Measurements from ENCODE around the gene RAB41. TPM values are rescaled to one million over a fixed set of nuclear protein-coding genes. Genes with fewer than 3 reads are reported as not detected.

Gene RAB41
- total and polyA plus RNA-seq, 3 donors from 2014 or later: 3.7 to 5.1 (median 4.3) TPM

GRCh38 chrX:70254909-70255308 lies 27.1 kb upstream of the RAB41 start:
- no peaks in the 10 kb centered on the region for H3K9me3 ChIP-seq
- H3K27me3 ChIP-seq: no peaks in the 10 kb centered on the region
- DNase-seq: no peak
- 97 to 100% methylated on average over 1 to 3 of the region's 3 CpGs for WGBS, 2 donors
- no peak overlapping the region for H3K4me3 ChIP-seq
- intact Hi-C loops (cut with DNase I; ENCODE audit: low total_unique reads): no loop called here
- H3K27ac ChIP-seq: no peak overlapping the region
- no peaks in the 10 kb centered on the region for H3K4me1 ChIP-seq
- no peaks in the 10 kb centered on the region for H3K36me3 ChIP-seq (ENCODE audit: low read depth, missing control alignments)
- TF ChIP-seq POLR2A (IDR thresholded peaks at IDR 0.05) (no peak), CTCF (IDR thresholded peaks at IDR 0.05) (no peak)

GRCh38 chrX:70255452-70255851 lies 26.5 kb upstream of the RAB41 start:
- intact Hi-C loops (cut with DNase I; ENCODE audit: low total_unique reads): no loop called here
- Histone ChIP-seq H3K9me3 (no peaks in the 10 kb centered on the region), H3K36me3 (ENCODE audit: low read depth, missing control alignments) (no peaks in the 10 kb centered on the region), H3K27me3 (no peaks in the 10 kb centered on the region), H3K4me3 (no peak overlapping the region), H3K4me1 (no peaks in the 10 kb centered on the region), H3K27ac (no peak overlapping the region)
- DNase-seq: no peak
- TF ChIP-seq POLR2A (IDR thresholded peaks at IDR 0.05) (no peak), CTCF (IDR thresholded peaks at IDR 0.05) (no peak)
- 82 to 100% methylated on average over 2 of the region's 2 CpGs for WGBS, 2 donors

- H3K27ac ChIP-seq: no peak overlapping the region
- WGBS, 2 donors: 86 to 100% methylated on average over 3 to 5 of the region's 5 CpGs
- TF ChIP-seq POLR2A (IDR thresholded peaks at IDR 0.05): no peak
- no peak for TF ChIP-seq CTCF (IDR thresholded peaks at IDR 0.05)
- no peak overlapping the region for H3K4me3 ChIP-seq
- H3K27me3 ChIP-seq: no peaks in the 10 kb centered on the region
- intact Hi-C loops (cut with DNase I; ENCODE audit: low total_unique reads): no loop called here
- no peaks in the 10 kb centered on the region for H3K9me3 ChIP-seq
- H3K36me3 ChIP-seq (ENCODE audit: low read depth, missing control alignments): no peaks in the 10 kb centered on the region
- DNase-seq: no peak
- H3K4me1 ChIP-seq: no peaks in the 10 kb centered on the region
Observed at GRCh38 chrX:70257423-70258288, 24.3 kb upstream of the RAB41 start.

GRCh38 chrX:70260104-70260503 lies 21.9 kb upstream of the RAB41 start, which contains the start of gene P2RY4:
Gene P2RY4, minus strand, starts transcription at chrX:70260204. Its CDS starts 580 bp downstream, at chrX:70259624.
- no peak within 1 kb of the TSS for H3K27ac ChIP-seq
- H3K27me3 ChIP-seq: no peaks in the 10 kb centered on the region
- no peaks in the 10 kb centered on the region for H3K9me3 ChIP-seq
- no peaks in the 10 kb centered on the region for H3K4me1 ChIP-seq
- H3K36me3 ChIP-seq (ENCODE audit: low read depth, missing control alignments): no peaks in the 10 kb centered on the region
- DNase-seq: no peak
- intact Hi-C loops (cut with DNase I; ENCODE audit: low total_unique reads): no loop called here
- TF ChIP-seq POLR2A (IDR thresholded peaks at IDR 0.05) (no peak), CTCF (IDR thresholded peaks at IDR 0.05) (no peak)
- WGBS, 2 donors: 75 to 77% methylated on average over 2 to 4 of the region's 4 CpGs
- H3K4me3 ChIP-seq: no peak within 1 kb of the TSS
